ENCODE results near the gene COL18A1. TPM values are rescaled to one million over a fixed set of nuclear protein-coding genes. Genes with fewer than 3 reads are reported as not detected.

Gene COL18A1
- polyA plus RNA-seq, 1 of the 3 experiments (the other 2 are of a cell fraction): 118 TPM

GRCh38 chr21:45415188-45415942 lies 10.4 kb downstream of the COL18A1 start (continued):
- TF ChIP-seq RCOR1 (IDR thresholded peaks at IDR 0.05; ENCODE audit: low read length): no peak
- no peak for TF ChIP-seq IRF3 (IDR thresholded peaks at IDR 0.05; ENCODE audit: low read depth, low read length)
- TF ChIP-seq SIN3A (IDR thresholded peaks at IDR 0.05; ENCODE audit: borderline replicate concordance, low read depth, low read length): no peak
- no peak for TF ChIP-seq EZH2phosphoT487 (IDR thresholded peaks at IDR 0.05; ENCODE audit: borderline replicate concordance, low read depth)
- no peak for TF ChIP-seq PBX3 (IDR thresholded peaks at IDR 0.05)
- no peak for TF ChIP-seq NRF1 (IDR thresholded peaks at IDR 0.05; ENCODE audit: low read depth, low read length)
- no peak for TF ChIP-seq MXI1 (IDR thresholded peaks at IDR 0.05; ENCODE audit: low read depth, low read length)

- POLR2A ChIA-PET: no interaction called here
These were observed 11.1 kb downstream of the COL18A1 start for GRCh38 chr21:45415943-45416611.

More at GRCh38 chr21:45415943-45416611, 11.1 kb downstream of the COL18A1 start:
- no peak overlapping the region for H3K4me2 ChIP-seq
- H3F3A ChIP-seq (replicated peaks; ENCODE audit: insufficient read depth): no peaks in the 10 kb centered on the region
- 87% methylated on average over 19 of the region's 25 CpGs for WGBS (ENCODE audit: low lambda C conversion rate)
- H3K79me2 ChIP-seq (ENCODE audit: insufficient read depth): peaks cover 95% of the 10 kb centered on the region
- no peaks in the 10 kb centered on the region for H3K9me2 ChIP-seq
- H4K20me1 ChIP-seq (ENCODE audit: insufficient read depth): peaks cover 97% of the 10 kb centered on the region
- H3K36me3 ChIP-seq (replicated peaks in 1 of 2; ENCODE audit: control insufficient read depth in 1 of 2, insufficient read depth in 2 of 2, low read length in 1 of 2): peaks cover 0 to 12% of the 10 kb centered on the region in 2 experiments
- H3K27me3 ChIP-seq (ENCODE audit: insufficient read depth): no peaks in the 10 kb centered on the region
- H3K4me3 ChIP-seq (ENCODE audit: low read depth in 2 of 2, low read length in 1 of 2): no peak overlapping the region
- CTCF ChIA-PET: interaction anchor here (0.9 to 1.4 kb wide), 4 partner anchors 8 to 107 kb away, joined by 3 to 5 read pairs (median 4); no protein-coding TSS in a partner anchor
- no peak overlapping the region for H3K27ac ChIP-seq (ENCODE audit: low read depth in 2 of 2, low read length in 1 of 2)
- no peak overlapping the region for H3K9ac ChIP-seq
- H2AFZ ChIP-seq (ENCODE audit: low read depth): no peak overlapping the region
- H3K4me1 ChIP-seq (ENCODE audit: control insufficient read depth in 1 of 2, insufficient read depth in 2 of 2, low read depth in 1 of 2, low read length in 1 of 2): peaks cover 0 to 18% of the 10 kb centered on the region in 2 experiments; a peak in 2 of 4 replicates
- TF ChIP-seq RFX5 (IDR thresholded peaks at IDR 0.05; ENCODE audit: low read length): no peak
- TF ChIP-seq USF1 (IDR thresholded peaks at IDR 0.05; ENCODE audit: borderline replicate concordance, low read depth): no peak
- no peak for TF ChIP-seq SMC3 (IDR thresholded peaks at IDR 0.05; ENCODE audit: low read depth, low read length)
- no peak for TF ChIP-seq NRF1 (IDR thresholded peaks at IDR 0.05; ENCODE audit: low read depth, low read length)
- TF ChIP-seq FOXM1 (IDR thresholded peaks at IDR 0.05; ENCODE audit: low read depth): no peak
- no peak for TF ChIP-seq FOSL2 (IDR thresholded peaks at IDR 0.05; ENCODE audit: borderline replicate concordance, low read depth)
- no peak for TF ChIP-seq MXI1 (IDR thresholded peaks at IDR 0.05; ENCODE audit: low read depth, low read length)
- no peak for TF ChIP-seq TCF12 (IDR thresholded peaks at IDR 0.05)
- TF ChIP-seq SIN3A (IDR thresholded peaks at IDR 0.05; ENCODE audit: borderline replicate concordance, low read depth, low read length): no peak
- TF ChIP-seq REST (IDR thresholded peaks at IDR 0.05; ENCODE audit: low read depth, low read length): no peak
- TF ChIP-seq RAD21 (IDR thresholded peaks at IDR 0.05; ENCODE audit: low read length): no peak
- TF ChIP-seq GABPA (IDR thresholded peaks at IDR 0.05; ENCODE audit: low read depth): no peak
- no peaks in the 10 kb centered on the region for H3K9me3 ChIP-seq
- no peak for DNase-seq
